Middle frontal gyrus (tissue), 1 donor: ENCODE data around the gene APOL5.

Experiments
- DNase-seq: peaks from one replicate; pipeline ENCODE4 v3.0.0-alpha.2; 2015; ENCODE audit warnings: low spot score; ENCODE audit errors: extremely low spot score

Gene APOL5

DNA sequence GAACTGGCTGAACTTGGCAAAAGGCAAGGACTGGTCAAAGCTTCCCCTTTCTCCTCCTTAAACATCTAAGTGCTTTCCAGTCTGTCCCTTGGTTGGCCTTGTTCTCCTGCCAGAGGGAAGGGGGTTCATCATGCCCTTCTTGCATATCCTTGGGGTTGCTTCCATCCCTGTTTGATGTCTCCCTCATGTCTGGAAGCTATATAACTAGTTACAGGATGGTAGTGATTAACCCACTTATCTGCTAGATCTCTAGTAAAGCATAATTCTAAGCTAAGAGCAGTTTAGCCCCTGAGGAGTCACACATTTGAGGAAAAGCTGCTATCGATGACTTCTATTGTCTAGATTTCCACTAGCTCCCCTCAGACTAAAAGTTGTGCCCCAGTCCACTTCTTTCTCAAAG is 22.9 kb downstream of the APOL5 start:
- no peak for DNase-seq

DNA sequence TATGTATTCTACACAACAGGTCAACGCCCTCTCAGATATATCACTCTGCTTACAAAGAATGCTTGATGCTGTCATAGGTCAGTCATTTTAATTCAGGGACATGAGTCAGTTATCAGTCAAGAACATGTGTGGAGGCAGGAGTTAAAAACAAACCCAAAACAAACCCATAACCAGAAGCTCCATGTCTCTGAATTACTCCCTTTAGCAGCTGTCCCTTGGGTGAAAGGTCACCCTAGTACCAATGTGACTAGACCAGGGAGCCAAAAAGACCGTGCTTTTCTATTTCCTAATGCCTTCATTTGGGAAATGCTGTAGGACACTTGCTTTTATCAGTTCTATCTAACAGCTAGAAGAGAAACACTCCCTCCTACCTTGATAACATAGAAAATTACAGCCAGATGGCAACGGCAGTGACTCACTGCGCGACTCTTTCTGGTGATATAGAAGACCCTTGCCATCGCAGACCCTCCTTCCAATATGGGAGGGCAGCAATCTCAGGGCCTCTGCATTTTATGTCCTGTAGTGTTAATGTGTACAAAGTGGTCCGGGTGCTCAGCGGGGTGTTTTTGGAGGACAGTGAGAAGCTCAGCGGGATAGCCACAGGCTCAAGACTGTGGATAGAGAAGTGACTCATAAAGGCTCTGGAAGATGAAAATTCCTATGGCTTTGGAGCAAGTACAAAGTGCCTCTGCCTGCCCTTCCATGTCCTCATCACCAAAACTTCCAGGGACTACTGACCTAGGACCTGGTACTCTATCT is 24.8 kb downstream of the APOL5 start:
- no peak for DNase-seq

DNA sequence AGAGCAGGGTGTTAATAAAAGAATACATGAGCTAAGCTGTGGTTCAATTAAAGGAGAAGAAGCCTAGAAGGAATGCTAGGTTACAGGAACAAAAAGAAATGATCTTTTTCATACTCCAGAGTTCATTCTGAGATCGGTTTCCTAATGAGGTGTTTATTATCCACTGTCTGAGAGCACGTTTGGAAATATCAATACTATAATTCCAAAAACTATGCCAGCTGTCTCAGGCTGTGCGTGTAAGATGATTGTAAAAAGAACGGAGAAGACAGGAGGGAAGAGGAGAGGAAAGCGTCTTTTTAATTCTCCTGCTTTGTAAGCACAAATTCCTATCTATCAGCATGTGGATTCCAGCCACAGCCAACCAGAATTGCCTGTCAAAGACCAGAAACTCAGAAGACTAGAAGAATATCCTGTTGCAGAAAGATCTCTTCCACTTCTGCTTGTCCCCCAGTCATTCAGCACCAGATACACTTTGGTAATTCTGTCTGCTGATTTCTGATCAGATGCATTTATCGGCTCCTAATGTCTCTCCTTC is 25.7 kb downstream of the APOL5 start:
- no peak for DNase-seq

DNA sequence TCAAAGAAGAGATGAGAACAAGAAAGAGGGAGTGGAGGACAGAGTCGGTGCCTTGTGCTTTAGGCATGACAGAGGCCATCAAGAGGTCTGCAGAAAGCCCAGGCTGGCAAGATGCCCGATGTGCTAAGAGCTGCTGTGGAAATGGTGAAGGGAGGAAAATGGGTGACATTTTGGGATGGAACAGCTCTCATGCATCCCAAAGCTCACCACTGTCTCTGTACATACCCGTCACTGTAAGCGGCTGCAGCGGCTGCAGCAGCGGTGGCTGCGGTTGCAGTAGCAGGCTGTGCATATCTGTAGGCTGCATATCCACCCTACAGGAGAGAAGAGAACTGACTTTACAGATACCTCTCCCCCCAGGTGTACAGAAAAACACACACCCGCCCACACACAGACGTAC is 28.6 kb downstream of the APOL5 start:
- DNase-seq, result no peak

DNA sequence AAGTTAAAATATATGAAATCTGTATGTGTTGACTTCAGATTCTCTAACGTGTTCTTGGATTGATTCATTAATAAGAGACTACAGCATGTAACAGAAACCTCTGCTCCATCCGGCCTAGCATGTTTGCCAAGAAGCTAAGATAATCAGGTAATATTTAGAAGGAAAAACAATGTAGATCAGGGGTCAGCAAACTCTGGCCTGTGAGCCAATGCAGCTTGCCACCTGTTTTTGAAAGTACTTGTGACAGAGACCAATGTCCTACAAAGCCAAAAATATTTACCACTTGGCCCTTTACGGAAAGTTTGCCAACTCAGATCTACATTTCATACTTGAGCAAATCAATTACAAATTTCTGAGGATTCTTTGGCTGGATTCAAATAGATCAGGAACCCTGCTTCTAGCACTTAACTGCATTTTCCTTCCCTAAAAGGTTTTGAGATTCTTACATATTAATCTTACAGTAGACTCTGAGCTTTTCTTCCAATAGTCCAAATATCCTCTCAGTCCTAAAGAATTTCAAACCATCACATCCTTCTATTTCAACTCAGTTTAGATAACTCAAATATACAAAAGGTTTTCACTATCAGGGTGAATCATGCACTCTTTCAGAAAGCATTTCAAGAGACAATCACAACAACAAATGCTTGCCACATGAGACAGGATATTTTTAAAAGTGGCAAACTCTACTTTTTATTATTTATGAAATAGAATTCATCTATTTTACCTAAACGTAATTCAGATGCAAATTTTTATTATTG is 29.5 kb downstream of the APOL5 start:
- DNase-seq, result no peak

DNA sequence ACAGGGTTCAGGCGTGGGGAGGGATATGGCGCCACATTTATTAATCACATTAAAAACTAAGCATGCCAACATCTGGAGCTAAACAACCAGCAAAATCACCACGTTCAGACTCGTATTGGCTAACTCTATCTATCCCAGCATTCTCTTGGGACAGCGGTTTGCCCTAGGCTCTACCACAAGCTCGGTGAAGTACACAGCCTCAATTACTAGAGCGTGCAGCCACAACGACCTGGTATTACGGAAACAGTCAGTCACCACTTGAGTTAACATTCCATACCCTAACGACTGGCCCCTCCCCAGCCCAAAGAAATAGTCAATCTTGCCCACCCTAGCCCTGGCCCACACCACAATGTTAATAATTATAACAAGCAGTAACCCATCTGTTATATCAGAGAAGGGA is 32.1 kb downstream of the APOL5 start:
- DNase-seq, result no peak

DNA sequence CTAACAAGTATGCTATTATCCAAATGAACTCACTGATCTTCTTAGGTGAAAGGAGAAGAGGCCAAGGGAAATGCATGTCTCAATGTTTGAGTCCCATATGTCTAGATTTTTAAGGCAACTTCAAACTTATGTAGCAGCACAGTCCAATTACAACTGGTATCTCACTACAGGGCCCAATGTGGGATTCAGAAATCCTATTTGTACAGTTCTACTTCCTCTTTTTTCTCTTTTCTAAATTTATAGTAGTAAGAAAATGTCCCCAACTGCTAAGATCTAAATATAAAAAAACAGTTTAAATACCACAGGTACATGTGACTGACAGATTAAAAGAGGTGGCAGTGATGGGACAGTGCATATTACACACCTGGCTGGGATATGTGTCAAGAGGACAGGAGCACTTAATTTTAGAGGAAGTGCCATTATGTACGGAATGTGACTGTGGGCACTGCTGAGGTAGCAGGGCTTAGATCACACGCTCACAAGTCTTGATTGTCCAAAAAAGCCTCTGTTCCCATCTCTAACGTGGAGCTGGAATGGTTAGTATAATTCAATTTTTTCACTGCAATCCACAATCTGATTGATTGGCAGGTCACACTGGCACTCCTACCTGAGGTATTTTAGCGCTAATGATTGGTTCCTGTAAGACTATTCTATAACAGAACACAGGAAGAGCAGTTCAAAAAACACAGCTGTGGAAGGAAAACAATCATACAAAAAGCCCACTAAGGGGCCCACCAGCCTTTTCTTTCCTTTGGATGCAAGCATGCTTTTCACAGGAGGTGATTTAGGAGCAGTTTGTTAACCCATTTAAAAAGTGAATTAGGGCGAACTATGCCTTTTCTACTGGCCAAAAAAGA is 34.6 kb downstream of the APOL5 start:
- DNase-seq, result no peak

DNA sequence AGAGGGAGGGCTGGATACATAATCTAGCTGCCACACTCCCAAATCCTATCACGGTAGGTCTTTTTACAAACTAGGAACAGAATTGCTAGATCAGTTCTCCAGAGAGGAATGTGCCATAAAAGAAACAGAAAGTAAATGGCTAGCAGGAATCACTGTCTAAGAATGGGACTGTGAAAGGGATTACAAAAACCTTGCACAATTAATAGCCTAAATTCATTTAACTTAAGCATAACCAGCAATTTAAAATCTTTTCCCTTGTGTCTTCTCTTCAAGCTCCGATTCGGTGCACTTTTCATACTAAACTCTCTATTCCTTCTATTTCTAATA is 35.2 kb downstream of the APOL5 start:
- no peak for DNase-seq

DNA sequence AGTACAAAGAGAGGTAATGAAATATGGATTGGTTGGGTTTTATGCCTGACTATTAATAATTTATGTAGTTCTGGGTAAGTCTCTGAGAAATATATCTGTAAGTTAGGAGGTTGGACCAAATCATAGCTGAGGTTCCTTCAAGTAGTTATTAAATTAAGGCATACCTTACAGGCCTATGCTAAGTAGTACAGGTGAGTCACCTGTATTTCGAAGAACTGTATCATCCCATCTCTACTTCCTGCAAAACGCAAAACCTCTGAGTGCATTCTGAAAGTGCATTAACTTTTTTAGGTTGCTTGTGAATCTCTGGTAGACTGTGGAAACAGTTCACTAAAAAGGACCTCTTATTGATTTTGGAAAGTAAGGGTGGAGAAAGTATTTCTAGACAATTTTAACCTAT is 37.1 kb downstream of the APOL5 start:
- no peak for DNase-seq

DNA sequence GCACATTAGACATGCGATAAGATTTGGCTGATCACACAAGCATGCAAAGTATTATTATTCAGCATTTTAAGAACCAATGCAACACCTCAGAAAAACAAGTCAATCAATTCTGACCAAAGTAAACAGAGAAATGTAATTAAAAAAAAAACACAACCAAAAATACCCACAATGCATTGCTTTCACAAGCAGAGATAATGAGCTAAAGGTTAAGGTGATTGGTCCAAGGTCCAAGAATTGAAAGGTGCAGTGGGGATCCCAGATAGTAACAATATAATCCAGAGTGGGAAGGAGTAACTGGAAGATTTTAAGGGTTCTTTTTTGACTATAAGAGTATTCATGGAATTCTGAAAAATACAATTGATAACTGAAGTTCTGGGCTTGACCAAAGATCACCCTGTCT is 39.0 kb downstream of the APOL5 start:
- DNase-seq, result no peak

DNA sequence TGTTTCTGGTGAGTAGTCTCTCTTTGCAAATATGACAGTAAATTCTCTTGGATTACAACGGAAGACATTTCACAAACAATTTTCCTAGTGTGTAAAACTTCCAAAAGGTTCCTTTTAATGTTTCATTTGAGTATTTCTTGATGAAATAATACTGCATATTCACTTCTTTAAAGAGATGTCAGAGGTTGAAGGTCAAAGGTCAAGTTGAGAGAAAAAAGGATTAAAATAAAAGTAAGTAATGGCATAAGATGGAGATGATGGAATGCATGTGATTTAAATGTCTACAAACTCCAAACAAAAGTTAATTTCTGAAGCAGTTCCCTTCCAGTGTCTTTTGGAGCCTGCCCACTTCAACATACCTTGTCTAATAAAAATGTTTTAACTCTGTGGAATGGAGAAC is 40.7 kb downstream of the APOL5 start:
- DNase-seq, result no peak

DNA sequence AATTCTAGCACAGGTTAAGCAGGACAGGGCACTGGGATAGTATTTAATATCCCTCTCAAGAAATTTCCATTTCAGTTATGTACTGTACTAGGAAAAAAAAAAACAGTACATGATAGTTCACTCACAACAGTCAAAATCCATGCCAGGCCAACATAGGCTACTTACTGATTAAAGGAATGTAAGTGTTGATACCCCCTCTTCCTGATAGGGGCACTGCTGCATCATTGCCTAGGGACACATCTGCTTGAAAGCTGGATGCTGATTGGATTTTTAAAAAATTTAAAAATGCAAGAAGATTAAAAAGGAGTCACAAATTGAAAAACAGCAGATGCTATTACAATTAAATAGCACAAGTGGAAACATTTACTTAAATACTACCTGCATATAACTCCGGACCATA is 43.4 kb downstream of the APOL5 start:
- DNase-seq, result no peak

DNA sequence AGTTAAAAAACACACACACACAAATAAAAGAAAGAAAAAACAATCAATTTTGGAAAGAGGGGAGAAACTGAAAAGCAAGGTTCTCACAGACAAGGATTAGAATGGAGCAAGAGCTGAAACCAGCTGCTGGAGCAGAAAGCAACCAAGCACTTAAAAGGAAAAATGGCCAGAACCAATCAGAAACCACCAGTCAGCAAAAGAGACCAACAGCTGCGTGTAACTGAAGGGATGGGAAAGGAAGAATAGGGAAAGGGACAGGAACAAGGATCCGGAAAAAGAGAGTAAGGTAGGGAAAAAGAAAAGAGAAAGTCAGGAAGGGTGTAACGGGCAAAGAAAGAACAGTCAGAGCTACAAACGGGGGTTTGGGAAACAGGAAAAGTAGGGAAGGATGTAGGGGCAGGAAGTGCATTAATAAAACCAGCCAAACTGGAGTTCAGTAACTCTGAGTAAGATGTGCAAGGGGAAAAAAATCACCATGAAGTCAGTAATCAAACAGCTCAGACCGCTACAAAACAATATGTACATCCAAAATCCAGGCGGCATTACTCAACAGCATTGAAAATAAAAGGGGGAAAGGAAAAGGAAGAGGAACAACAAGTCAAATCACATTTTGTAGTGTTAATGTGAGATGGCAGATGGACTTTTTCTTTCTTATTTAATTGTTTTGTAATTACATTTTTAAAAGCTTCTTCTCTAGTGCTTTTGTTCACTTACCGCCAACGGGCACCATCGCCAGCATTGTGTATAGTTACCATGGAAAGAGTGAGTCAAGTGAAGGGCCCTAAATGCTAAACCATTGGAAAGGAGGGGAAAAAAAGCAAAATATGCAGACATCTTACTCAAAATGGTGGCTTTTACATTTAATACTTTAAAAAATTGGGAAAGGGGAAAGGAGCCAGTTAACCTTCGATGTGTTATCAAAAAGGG is 49.2 kb downstream of the APOL5 start:
- DNase-seq, result no peak

DNA sequence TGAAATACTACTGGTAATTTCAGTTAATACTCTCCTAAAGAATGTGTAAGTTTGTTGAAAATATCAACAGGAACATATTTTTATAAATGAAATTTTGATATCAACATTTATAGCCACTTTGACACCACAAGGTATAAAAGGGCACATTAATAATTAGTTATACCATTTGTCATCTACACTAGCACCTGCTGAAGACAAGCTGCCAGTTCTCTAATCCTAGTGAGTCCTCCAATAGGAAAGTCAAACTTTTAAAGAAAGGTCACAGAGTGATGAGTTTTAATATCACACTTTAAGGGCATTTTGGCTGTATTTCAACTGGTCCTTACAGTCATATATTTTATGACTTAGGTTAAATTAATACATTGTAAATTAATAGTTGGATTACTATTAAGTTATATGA is 52.3 kb downstream of the APOL5 start:
- DNase-seq, result no peak

DNA sequence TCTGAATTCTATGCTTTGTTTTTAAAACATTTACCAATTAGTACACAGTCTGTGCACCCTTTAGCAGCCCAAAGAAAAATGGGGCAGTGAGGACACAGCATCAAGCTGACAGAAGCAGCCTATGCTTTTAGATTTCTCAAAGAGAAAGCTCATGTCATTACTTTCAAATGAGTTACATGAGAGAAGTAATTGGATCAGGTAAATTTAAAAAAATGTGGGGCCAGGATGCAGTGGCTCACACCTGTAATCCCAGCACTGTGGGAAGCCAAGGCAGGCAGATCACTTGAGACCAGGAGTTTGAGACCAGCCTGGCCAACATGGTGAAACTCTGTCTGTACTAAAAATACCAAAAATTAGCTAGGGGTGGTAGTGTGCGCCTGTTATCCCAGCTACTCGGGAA is 57.7 kb downstream of the APOL5 start:
- no peak for DNase-seq

DNA sequence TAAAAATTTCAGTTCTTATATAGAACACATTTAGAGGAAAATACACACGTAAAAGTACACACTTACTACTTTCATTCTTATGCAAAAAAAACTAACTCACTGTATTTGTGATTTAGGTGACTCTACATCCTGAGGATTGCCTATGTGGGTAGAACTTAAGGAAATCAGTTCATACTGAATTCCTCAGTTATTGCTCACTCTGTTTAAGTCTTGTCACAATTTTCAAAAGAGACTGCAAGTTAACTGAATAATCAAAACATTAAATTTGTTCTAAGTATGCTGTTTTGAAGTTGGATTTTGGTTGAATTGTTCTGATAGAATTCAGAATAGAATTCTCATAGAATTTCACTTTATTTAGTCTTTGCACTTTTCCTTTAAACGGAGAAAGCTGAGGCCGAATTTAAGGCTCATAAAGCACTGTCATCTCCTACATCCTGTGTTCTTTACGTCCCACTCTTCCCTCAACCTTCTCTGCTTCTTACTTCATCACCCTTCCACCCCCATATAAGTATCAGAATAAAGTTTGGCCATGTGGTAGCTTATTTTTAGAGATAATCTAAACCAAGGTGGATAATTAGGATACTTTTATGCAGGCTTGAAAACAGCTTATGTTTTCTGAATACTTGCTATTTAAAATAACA is 59.8 kb downstream of the APOL5 start:
- DNase-seq, result no peak
